Measurements from ENCODE around the gene SLC9C1. TPM values are rescaled to one million over a fixed set of nuclear protein-coding genes. Genes with fewer than 3 reads are reported as not detected.

The SLC9C1 gene
- total and polyA plus RNA-seq, 9 of the 15 experiments (the other 6 are each of a cell fraction or from before 2014, with no cell fraction given) = not detected

DNA sequence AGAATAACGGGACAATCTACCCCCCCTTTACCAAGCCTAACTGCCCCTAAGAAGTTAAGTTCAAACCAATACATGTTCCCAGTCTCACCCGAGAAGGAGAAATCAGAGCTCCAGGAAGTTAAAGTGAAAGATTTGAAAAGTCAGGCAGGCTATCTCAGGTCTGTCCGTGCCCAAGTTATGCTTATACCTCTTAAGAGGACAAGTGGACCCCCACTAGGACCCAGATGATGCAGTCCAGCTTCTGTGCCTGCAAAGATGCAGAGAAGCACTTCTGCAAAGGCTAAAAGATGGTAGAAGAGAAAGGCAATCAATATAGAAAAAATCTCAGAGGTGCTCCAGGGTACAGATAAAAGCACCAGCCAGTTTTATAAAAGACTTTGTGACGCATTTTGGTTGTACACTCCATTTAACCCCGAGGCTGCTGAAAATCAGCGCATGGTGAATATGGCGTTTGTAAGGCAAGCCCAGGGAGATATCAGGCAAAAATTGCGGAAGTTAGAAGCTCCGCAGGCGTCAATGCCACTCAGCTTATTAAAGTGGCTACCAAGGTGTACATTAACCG, 9.8 kb upstream of the SLC9C1 start:
- FAIRE-seq = no peak
- POLR2A ChIA-PET = interaction anchor here (0.8 to 1.2 kb wide), 2 partner anchors 15 to 19 kb away, joined by 3 read pairs; no protein-coding TSS in a partner anchor
- Histone ChIP-seq H3K9ac (ENCODE audit: insufficient read depth in 1 of 2, low read depth in 2 of 2, low read length in 2 of 2) (no peak overlapping the region), H2AFZ (ENCODE audit: low read depth, low read length) (no peak overlapping the region), H3K79me2 (ENCODE audit: control insufficient read depth, insufficient read depth, low read length) (no peaks in the 10 kb centered on the region), H3K9me3 (replicated peaks; ENCODE audit: control insufficient read depth, insufficient read depth, low read depth, low read length) (no peaks in the 10 kb centered on the region), H3K27ac (ENCODE audit: extremely low read depth, low read depth, low read length) (no peak overlapping the region), H3K27me3 (ENCODE audit: control insufficient read depth in 2 of 2, insufficient read depth in 2 of 2, low read length in 2 of 2) (no peaks in the 10 kb centered on the region), H3K4me1 (replicated peaks in 1 of 2; ENCODE audit: control insufficient read depth in 2 of 2, insufficient read depth in 2 of 2, low read length in 2 of 2) (no peaks in the 10 kb centered on the region), H3K4me2 (ENCODE audit: insufficient read depth, low read length) (no peak overlapping the region), H3K4me3 (no peak overlapping the region), H3K9me1 (ENCODE audit: control insufficient read depth, insufficient read depth, low read length) (no peaks in the 10 kb centered on the region), H3K36me3 (ENCODE audit: control insufficient read depth, insufficient read depth, low read length) (no peaks in the 10 kb centered on the region), H4K20me1 (replicated peaks; ENCODE audit: control insufficient read depth, insufficient read depth, low read length) (no peaks in the 10 kb centered on the region)
- in situ Hi-C loops (cut with MboI) = loop anchor here (25.0 kb wide), 1 partner anchor 208 kb away; no protein-coding TSS in a partner anchor
- 3% methylated on average over 9 of the region's 11 CpGs for WGBS (ENCODE audit: insufficient coverage, low coverage, missing lambda C conversion rate)
- no peak for ATAC-seq
- intact Hi-C loops (cut with micrococcal nuclease) = no loop called here
- no peak for DNase-seq (ENCODE audit: extremely low read depth in 1 of 4, low spot score in 3 of 4)
- CTCF ChIA-PET (ENCODE audit: low intra/inter-chr PET ratio) = no interaction called here
- BruUV-seq (replicated peaks) = no TSS peak
- TF ChIP-seq, protein P1, sequence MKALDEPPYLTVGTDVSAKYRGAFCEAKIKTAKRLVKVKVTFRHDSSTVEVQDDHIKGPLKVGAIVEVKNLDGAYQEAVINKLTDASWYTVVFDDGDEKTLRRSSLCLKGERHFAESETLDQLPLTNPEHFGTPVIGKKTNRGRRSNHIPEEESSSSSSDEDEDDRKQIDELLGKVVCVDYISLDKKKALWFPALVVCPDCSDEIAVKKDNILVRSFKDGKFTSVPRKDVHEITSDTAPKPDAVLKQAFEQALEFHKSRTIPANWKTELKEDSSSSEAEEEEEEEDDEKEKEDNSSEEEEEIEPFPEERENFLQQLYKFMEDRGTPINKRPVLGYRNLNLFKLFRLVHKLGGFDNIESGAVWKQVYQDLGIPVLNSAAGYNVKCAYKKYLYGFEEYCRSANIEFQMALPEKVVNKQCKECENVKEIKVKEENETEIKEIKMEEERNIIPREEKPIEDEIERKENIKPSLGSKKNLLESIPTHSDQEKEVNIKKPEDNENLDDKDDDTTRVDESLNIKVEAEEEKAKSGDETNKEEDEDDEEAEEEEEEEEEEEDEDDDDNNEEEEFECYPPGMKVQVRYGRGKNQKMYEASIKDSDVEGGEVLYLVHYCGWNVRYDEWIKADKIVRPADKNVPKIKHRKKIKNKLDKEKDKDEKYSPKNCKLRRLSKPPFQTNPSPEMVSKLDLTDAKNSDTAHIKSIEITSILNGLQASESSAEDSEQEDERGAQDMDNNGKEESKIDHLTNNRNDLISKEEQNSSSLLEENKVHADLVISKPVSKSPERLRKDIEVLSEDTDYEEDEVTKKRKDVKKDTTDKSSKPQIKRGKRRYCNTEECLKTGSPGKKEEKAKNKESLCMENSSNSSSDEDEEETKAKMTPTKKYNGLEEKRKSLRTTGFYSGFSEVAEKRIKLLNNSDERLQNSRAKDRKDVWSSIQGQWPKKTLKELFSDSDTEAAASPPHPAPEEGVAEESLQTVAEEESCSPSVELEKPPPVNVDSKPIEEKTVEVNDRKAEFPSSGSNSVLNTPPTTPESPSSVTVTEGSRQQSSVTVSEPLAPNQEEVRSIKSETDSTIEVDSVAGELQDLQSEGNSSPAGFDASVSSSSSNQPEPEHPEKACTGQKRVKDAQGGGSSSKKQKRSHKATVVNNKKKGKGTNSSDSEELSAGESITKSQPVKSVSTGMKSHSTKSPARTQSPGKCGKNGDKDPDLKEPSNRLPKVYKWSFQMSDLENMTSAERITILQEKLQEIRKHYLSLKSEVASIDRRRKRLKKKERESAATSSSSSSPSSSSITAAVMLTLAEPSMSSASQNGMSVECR (CRISPR knock-in tag; IDR thresholded peaks at IDR 0.05) = no peak
- TF ChIP-seq MTA1 (IDR thresholded peaks at IDR 0.05; ENCODE audit: borderline replicate concordance) (no peak), MEF2D (tag; conservative IDR thresholded peaks at IDR 0.05; ENCODE audit: low read depth) (no peak), NR2C1 (IDR thresholded peaks at IDR 0.05) (no peak), NR2C1 (tag; IDR thresholded peaks at IDR 0.05) (no peak), SMARCB1 (IDR thresholded peaks at IDR 0.05; ENCODE audit: insufficient read length, low read depth) (no peak), SIRT6 (IDR thresholded peaks at IDR 0.05; ENCODE audit: low read depth, low read length) (no peak), PCBP1 (IDR thresholded peaks at IDR 0.05; ENCODE audit: low read depth, low read length, poor library complexity, severe bottlenecking) (no peak), RBM22 (IDR thresholded peaks at IDR 0.05; ENCODE audit: low read depth, low read length, poor library complexity, severe bottlenecking) (no peak)
- TF ChIP-seq, protein P2, sequence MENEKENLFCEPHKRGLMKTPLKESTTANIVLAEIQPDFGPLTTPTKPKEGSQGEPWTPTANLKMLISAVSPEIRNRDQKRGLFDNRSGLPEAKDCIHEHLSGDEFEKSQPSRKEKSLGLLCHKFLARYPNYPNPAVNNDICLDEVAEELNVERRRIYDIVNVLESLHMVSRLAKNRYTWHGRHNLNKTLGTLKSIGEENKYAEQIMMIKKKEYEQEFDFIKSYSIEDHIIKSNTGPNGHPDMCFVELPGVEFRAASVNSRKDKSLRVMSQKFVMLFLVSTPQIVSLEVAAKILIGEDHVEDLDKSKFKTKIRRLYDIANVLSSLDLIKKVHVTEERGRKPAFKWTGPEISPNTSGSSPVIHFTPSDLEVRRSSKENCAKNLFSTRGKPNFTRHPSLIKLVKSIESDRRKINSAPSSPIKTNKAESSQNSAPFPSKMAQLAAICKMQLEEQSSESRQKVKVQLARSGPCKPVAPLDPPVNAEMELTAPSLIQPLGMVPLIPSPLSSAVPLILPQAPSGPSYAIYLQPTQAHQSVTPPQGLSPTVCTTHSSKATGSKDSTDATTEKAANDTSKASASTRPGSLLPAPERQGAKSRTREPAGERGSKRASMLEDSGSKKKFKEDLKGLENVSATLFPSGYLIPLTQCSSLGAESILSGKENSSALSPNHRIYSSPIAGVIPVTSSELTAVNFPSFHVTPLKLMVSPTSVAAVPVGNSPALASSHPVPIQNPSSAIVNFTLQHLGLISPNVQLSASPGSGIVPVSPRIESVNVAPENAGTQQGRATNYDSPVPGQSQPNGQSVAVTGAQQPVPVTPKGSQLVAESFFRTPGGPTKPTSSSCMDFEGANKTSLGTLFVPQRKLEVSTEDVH (IDR thresholded peaks at IDR 0.05; ENCODE audit: low read depth, partially characterized antibody) = no peak
- TF ChIP-seq, protein P3, sequence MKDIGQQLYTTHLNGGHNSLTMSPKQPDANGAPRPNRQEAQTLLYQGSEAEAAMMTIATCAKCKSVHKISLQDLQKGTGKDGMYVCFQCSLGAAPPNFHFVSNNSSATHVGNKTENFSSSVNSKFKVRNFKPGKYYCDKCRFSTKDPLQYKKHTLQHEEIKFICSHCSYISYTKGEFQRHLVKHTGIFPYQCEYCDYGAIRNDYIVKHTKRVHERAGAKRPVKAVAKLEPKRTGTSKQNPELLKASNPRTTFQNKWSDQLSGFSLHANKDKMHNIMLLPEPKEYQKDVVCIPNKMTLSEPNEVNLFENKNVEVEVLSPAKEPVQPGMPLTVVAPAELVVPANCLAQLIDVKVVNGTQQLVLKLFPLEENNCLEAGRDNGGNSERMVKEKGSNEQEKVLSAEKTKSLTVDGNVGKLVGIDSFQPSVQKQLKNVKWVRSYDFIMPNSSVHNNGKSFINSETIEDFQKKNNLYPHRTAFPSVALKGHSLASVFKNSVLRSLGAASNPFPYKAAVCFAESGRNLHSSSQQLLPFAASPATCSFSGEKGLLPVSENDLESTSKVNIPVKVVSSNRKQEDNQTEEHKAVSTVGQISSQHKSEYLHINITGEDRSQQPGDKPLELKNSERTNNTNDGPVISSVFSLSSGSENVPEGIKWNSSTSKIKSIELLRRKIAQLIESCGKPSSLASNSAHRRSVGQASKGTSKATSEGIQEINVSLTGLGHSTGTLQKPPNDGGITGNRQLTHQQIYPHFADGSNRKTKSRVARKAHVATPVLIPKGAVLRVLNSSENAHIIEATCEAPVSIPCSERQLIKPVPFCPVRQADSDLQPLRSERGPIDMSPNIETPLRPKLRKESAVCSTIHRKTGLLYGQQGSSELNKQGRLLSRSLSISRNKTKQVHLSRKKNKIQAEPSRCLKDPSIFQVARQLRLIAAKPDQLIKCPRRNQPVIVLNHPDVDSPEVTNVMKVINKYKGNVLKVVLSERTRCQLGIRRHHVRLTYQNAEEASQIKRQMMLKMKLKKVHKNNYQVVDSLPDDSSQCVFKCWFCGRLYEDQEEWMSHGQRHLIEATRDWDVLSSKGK (CRISPR knock-in tag; IDR thresholded peaks at IDR 0.05) = no peak
